ENCODE measurements around the gene COQ8A.

DNA sequence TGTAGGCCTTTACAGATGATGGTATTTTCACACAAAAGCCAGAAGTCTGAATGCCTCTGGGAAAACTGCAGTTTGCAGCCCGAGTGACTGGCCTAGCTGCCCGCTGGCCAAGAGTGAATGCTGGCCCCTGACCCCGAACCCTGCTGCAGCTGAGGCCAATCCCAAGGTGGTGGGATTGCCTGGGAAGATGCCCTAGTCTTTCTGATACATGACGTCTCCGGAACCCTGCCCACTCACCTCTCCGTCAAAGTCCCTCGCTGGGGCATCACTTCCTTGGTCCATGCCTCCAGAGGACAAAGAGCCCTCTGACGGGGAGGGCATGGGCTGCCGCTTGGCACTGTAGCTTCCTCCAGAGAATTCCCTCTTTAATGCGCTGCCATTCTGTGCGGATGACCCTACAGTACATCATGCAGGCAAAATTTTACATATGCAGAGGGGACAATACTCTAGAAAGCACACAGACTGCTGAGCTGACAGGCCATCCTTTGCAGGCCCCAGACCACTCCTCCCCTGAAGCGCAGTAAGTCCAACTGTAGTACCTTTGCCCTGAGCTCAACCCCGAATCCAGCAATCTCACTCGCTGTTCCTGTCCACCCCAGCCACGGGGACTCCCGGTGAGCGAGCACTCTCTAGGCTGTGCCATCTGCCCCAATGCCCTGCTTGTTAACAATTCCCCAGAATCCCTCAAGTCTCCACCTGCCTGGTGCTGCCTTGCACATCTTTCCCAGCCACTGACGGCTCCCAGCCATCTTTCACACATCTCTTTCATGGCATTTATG is 54.7 kb downstream of the COQ8A start:
- TF ChIP-seq POLR2A (IDR thresholded peaks at IDR 0.05), result no peak
- TF ChIP-seq, protein P1, sequence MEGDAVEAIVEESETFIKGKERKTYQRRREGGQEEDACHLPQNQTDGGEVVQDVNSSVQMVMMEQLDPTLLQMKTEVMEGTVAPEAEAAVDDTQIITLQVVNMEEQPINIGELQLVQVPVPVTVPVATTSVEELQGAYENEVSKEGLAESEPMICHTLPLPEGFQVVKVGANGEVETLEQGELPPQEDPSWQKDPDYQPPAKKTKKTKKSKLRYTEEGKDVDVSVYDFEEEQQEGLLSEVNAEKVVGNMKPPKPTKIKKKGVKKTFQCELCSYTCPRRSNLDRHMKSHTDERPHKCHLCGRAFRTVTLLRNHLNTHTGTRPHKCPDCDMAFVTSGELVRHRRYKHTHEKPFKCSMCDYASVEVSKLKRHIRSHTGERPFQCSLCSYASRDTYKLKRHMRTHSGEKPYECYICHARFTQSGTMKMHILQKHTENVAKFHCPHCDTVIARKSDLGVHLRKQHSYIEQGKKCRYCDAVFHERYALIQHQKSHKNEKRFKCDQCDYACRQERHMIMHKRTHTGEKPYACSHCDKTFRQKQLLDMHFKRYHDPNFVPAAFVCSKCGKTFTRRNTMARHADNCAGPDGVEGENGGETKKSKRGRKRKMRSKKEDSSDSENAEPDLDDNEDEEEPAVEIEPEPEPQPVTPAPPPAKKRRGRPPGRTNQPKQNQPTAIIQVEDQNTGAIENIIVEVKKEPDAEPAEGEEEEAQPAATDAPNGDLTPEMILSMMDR (IDR thresholded peaks at IDR 0.05), result no peak
